Fibroblast of lung (primary cell): ENCODE results near the gene USP11. TPM values are rescaled to one million over a fixed set of nuclear protein-coding genes. Genes with fewer than 3 reads are reported as not detected.

Source experiments
- DNase-seq, 2 donors: peaks; one replicate each; pipeline versions ENCODE4 v3.0.0 to v3.0.0-alpha.2; 2010; ENCODE audit warnings: low read depth in 2 of 2
- H2AFZ ChIP-seq: 2 replicates; pipeline ENCODE4 v1.5.1; 2012; ENCODE audit warnings: low read length, control low read depth, inconsistent platforms
- H3K27ac ChIP-seq: 2 replicates; pipeline ENCODE4 v1.5.1; 2011; ENCODE audit warnings: low read length, control low read depth; ENCODE audit not compliant: insufficient read depth
- H3K27me3 ChIP-seq: 2 replicates; pipeline ENCODE4 v1.5.1; 2011; ENCODE audit warnings: mild to moderate bottlenecking, low read length; ENCODE audit not compliant: control insufficient read depth, insufficient read depth
- H3K36me3 ChIP-seq: 2 replicates; pipeline ENCODE4 v1.5.1; 2011; ENCODE audit warnings: low read length; ENCODE audit not compliant: control insufficient read depth, insufficient read depth
- H3K4me1 ChIP-seq: 2 replicates; pipeline ENCODE4 v1.5.1; 2011; ENCODE audit warnings: low read length; ENCODE audit not compliant: control insufficient read depth, insufficient read depth; ENCODE audit errors: extremely low read depth
- H3K4me2 ChIP-seq: 2 replicates; pipeline ENCODE4 v1.5.1; 2011; ENCODE audit warnings: low read length, control low read depth; ENCODE audit not compliant: insufficient read depth; ENCODE audit errors: extremely low read depth
- H3K4me3 ChIP-seq, 4 experiments: fragments of 200-600 bp in 1 of 4; sonication (generic) in 1 of 4; replicated peaks in 1 of 4; 2 replicates each; pipeline ENCODE4 v1.5.1; 2011 to 2016; ENCODE audit warnings: low read length in 4 of 4, low read depth in 3 of 4, mild to moderate bottlenecking in 3 of 4, control low read depth in 2 of 4, inconsistent platforms in 1 of 4, mixed read lengths in 1 of 4; ENCODE audit not compliant: insufficient read depth in 1 of 4; ENCODE audit errors: control extremely low read depth in 1 of 4
- H3K79me2 ChIP-seq: 2 replicates; pipeline ENCODE4 v1.5.1; 2012; ENCODE audit warnings: mild to moderate bottlenecking, low read length, inconsistent platforms; ENCODE audit not compliant: control insufficient read depth, insufficient read depth
- H3K9ac ChIP-seq: 2 replicates; pipeline ENCODE4 v1.5.1; 2011; ENCODE audit warnings: mild to moderate bottlenecking, low read length, control low read depth; ENCODE audit not compliant: insufficient read depth
- H3K9me3 ChIP-seq: 2 replicates; pipeline ENCODE4 v1.5.1; 2012; ENCODE audit warnings: low read depth, low read length; ENCODE audit not compliant: control insufficient read depth, insufficient read depth
- H4K20me1 ChIP-seq: 2 replicates; pipeline ENCODE4 v1.5.1; 2011; ENCODE audit warnings: low read length; ENCODE audit not compliant: control insufficient read depth, insufficient read depth; ENCODE audit errors: extremely low read depth
- EZH2 ChIP-seq: IDR thresholded peaks from 2 replicates; pipeline ENCODE4 v1.5.1; 2012; ENCODE audit warnings: low read length, control low read depth, mild to moderate bottlenecking; ENCODE audit errors: missing control alignments
- polyA plus RNA-seq, 2 donors: library from polyadenylated mRNA; depleted of rRNA in 1 of 2; stranded (reverse) in 1 of 2; unstranded in 1 of 2; fragments of >200 nt; gene quantifications; 2 replicates each; pipeline ENCODE4 v1.2.1, GENCODE V29; 2011 to 2012; ENCODE audit warnings: missing spikeins in 1 of 2
- total RNA-seq: library from RNA; depleted of rRNA; stranded (reverse); fragments of >200 nt; gene quantifications from 2 replicates; pipeline ENCODE4 v1.2.1, GENCODE V29; 2014
- TF ChIP-seq, protein P1 (sequence below), 2 donors: IDR thresholded peaks in 1 of 2; conservative IDR thresholded peaks in 1 of 2; 1 replicate in 1 of 2; 2 replicates in 1 of 2; pipeline ENCODE4 v1.5.1; 2011 to 2012; ENCODE audit warnings: low read length in 2 of 2, control low read depth in 1 of 2, inconsistent platforms in 1 of 2, low read depth in 1 of 2, mild to moderate bottlenecking in 1 of 2

The USP11 gene
- total and polyA plus RNA-seq, 2 donors (not counting 1 experiment from before 2014, with no cell fraction given): 24.6 to 47.9 TPM

DNA sequence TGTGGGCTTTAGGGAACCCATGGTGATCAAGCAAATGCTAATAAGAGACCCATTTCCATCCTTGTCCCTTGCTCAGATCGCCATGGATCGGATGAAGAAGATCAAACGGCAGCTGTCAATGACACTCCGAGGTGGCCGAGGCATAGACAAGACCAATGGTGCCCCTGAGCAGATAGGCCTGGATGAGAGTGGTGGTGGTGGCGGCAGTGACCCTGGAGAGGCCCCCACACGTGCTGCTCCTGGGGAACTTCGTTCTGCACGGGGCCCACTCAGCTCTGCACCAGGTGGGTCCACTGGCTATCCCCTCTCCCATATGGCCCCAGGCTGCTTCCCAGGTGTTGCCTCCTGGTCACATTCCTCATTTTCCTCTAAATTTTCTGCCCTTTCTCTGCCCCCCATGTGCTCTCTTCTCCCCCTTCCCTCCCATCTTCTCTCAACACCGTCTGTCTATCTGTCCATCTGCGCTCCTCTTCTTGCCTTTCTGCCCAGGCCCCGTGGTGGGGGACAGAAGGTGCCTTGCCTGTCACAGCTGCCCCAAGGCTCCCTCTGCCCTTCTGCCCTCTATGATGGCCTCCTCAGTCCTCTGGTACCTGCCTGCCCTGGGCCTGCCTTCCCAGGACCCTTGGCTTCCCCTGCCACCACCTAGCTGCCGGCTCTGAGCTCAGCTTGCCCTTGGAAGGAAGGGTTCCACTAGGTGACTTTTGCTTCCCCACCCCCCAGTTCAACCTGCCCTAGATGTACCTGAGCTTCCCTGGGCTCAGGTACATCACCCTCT is 9.1 kb upstream of the USP11 start:
- Histone ChIP-seq H3K9ac (no peak overlapping the region), H3K4me3 (no peak overlapping the region), H3K36me3 (peaks cover 20% of the 10 kb centered on the region), H3K79me2 (peaks cover 42% of the 10 kb centered on the region), H4K20me1 (no peaks in the 10 kb centered on the region), H3K27me3 (no peaks in the 10 kb centered on the region), H3K4me2 (no peak overlapping the region), H2AFZ (no peak overlapping the region), H3K27ac (no peak overlapping the region), H3K9me3 (no peaks in the 10 kb centered on the region), H3K4me1 (peaks cover 3% of the 10 kb centered on the region)
- TF ChIP-seq, protein P1, sequence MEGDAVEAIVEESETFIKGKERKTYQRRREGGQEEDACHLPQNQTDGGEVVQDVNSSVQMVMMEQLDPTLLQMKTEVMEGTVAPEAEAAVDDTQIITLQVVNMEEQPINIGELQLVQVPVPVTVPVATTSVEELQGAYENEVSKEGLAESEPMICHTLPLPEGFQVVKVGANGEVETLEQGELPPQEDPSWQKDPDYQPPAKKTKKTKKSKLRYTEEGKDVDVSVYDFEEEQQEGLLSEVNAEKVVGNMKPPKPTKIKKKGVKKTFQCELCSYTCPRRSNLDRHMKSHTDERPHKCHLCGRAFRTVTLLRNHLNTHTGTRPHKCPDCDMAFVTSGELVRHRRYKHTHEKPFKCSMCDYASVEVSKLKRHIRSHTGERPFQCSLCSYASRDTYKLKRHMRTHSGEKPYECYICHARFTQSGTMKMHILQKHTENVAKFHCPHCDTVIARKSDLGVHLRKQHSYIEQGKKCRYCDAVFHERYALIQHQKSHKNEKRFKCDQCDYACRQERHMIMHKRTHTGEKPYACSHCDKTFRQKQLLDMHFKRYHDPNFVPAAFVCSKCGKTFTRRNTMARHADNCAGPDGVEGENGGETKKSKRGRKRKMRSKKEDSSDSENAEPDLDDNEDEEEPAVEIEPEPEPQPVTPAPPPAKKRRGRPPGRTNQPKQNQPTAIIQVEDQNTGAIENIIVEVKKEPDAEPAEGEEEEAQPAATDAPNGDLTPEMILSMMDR (conservative IDR thresholded peaks at IDR 0.05 in 1 of 2, IDR thresholded peaks at IDR 0.05 in 1 of 2; ENCODE audit: low read depth in 1 of 2, low read length in 2 of 2): no peak
- TF ChIP-seq EZH2: no peak
- no peak for DNase-seq

DNA sequence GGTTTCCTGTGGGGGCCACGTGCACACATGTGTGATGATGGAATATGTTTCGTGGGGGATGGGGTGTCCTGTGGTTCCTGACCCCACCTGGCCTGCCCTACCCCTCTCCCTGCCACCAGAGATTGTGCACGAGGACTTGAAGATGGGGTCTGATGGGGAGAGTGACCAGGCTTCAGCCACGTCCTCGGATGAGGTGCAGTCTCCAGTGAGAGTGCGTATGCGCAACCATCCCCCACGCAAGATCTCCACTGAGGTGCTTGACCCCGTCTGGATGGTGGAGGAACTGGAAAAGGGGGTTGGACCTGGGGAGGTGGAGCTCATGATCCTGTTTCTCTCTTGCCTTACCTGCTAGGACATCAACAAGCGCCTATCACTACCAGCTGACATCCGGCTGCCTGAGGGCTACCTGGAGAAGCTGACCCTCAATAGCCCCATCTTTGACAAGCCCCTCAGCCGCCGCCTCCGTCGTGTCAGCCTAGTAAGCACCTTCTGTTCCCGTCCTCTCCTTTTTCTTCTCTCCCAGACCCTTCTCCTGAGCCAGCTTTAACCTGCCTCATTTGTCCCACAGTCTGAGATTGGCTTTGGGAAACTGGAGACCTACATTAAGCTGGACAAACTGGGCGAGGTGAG is 8.4 kb upstream of the USP11 start:
- TF ChIP-seq, protein P1 (conservative IDR thresholded peaks at IDR 0.05 in 1 of 2, IDR thresholded peaks at IDR 0.05 in 1 of 2; ENCODE audit: low read depth in 1 of 2, low read length in 2 of 2): no peak
- TF ChIP-seq EZH2: no peak
- Histone ChIP-seq H3K36me3 (peaks cover 21% of the 10 kb centered on the region), H3K9me3 (no peaks in the 10 kb centered on the region), H3K4me3 (no peak overlapping the region), H3K4me1 (peaks cover 3% of the 10 kb centered on the region), H3K9ac (no peak overlapping the region), H3K4me2 (no peak overlapping the region), H3K79me2 (peaks cover 35% of the 10 kb centered on the region), H2AFZ (no peak overlapping the region), H3K27ac (no peak overlapping the region), H3K27me3 (no peaks in the 10 kb centered on the region), H4K20me1 (no peaks in the 10 kb centered on the region)
- no peak for DNase-seq

DNA sequence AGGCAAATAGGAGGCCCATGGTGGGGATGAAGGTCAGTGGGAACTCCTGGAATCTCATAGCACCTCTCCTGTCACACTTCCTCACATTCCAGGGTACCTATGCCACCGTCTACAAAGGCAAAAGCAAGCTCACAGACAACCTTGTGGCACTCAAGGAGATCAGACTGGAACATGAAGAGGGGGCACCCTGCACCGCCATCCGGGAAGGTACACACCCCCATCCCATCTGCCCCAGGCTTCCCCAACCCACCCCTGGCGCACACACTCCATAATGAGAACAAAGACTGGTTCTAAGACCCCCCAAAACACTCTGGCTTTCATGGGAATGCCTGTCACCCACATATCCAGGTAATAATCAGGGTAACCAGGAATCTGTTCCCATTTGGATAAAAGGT is 7.9 kb upstream of the USP11 start:
- no peak overlapping the region for H3K4me3 ChIP-seq
- no peak for DNase-seq
- H3K4me2 ChIP-seq: no peak overlapping the region
- no peak overlapping the region for H3K9ac ChIP-seq
- H3K36me3 ChIP-seq: peaks cover 21% of the 10 kb centered on the region
- H3K27ac ChIP-seq: no peak overlapping the region
- TF ChIP-seq, protein P1 (conservative IDR thresholded peaks at IDR 0.05 in 1 of 2, IDR thresholded peaks at IDR 0.05 in 1 of 2; ENCODE audit: low read depth in 1 of 2, low read length in 2 of 2): no peak
- TF ChIP-seq EZH2: no peak
- no peaks in the 10 kb centered on the region for H4K20me1 ChIP-seq
- peaks cover 3% of the 10 kb centered on the region for H3K4me1 ChIP-seq
- no peaks in the 10 kb centered on the region for H3K27me3 ChIP-seq
- no peaks in the 10 kb centered on the region for H3K9me3 ChIP-seq
- H2AFZ ChIP-seq: no peak overlapping the region
- H3K79me2 ChIP-seq: peaks cover 30% of the 10 kb centered on the region
